Stimulated activated naive CD4-positive, alpha-beta T cell (primary cell): ENCODE results near the gene FAM47E.

Source experiments
- DNase-seq, 6 experiments: peaks; one replicate each; lab custom pipeline; 2025; lab: John Stamatoyannopoulos, UW

The FAM47E gene

DNA sequence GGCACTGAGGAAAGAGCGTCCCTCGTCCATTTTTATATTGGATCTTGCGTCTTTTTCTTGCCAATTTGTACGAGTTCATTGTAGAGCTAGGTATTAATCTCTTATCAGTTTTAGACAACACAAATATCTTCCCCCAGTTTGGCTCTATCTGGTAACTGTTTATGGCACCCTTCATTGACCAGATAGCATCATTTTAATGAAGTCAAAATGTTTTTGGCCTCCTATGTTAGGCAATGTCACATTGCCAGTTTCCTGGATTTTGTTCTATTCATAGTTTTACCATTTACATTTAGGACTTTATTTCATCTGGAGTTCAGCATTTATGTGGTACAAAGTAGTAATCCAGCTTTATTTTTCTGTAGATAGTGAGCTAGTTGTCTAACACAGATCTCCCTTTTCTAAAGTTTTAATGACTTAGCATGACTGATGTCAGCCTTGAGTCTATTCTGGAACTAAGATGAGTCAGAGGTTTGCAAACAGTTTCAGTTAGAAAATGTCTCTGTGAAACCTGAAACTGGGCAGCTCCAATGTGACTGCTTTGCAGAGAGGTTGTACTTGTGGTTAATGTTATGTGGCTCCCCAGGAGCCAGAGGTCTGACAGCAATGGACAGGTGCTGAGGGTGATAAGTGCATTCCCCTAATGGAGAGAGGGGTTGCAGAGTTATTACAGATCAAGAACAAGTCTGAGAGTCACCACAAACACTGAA lies 49.7 kb downstream of the FAM47E start:
- no peak for DNase-seq

DNA sequence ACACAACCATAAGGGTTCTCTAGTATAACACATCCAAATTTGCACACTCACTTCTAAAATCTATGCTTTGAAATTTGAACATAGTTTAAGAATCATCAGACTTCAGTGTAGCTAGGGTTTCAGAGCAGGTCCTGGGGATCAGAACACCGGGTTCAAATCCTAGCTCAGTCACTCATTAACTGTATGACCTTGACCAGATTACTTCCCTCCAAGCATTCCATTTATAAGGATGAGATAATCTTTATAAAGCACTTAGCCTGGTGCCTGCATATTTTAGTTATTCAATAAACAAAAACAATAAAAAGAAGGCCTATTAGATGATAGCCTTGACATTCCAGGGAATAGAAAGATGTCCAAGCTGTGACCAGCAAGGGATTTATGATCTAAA lies 50.2 kb downstream of the FAM47E start:
- DNase-seq: no peak

DNA sequence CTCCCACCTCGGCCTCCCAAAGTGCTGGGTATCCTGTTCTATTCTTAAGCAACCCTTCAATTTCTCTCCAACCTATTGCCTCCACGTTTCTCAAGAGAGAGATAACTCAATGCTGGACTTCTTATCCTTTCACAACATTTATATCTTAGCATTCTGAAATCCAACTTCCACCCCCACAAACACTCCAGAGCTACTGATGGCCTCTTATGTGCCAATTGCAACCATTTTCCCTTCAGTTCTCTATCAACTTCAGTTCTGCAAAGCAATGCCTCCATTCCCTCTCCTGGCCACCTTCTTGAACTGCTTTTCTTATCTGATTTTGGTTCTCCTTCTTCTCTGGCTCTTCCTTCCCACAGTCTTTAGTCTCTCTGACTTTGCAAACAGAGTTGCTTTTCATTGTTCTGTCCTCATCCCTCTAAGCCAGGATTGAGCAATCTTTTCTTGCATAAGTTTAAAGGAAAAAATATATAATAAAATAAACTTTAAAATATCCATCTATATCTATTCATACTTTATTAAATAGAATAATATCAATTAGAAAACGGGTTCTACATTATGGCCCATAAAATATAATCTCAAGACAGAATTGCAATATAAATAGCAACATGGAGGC lies 51.4 kb downstream of the FAM47E start:
- DNase-seq: no peak

- DNase-seq: peak in 1 of 6 experiments; percentile 22
Measured at GRCh38 chr4:76305033-76305687, 53.6 kb downstream of the FAM47E start.

GRCh38 chr4:76305971-76306881 lies 54.7 kb downstream of the FAM47E start, which contains the start of gene STBD1:
Gene STBD1, plus strand, starts transcription at chr4:76306733. Its CDS starts 37 bp downstream, at chr4:76306770.
- DNase-seq: peak in 2 of 6 experiments; percentile 30 to 33

GRCh38 chr4:76306882-76307659 lies 55.5 kb downstream of the FAM47E start:
- DNase-seq: peak in 1 of 6 experiments; percentile 15

GRCh38 chr4:76307660-76308014 lies 56.1 kb downstream of the FAM47E start:
- no peak for DNase-seq

- DNase-seq: no peak
Measured at GRCh38 chr4:76308548-76308947, 57.0 kb downstream of the FAM47E start.

DNA sequence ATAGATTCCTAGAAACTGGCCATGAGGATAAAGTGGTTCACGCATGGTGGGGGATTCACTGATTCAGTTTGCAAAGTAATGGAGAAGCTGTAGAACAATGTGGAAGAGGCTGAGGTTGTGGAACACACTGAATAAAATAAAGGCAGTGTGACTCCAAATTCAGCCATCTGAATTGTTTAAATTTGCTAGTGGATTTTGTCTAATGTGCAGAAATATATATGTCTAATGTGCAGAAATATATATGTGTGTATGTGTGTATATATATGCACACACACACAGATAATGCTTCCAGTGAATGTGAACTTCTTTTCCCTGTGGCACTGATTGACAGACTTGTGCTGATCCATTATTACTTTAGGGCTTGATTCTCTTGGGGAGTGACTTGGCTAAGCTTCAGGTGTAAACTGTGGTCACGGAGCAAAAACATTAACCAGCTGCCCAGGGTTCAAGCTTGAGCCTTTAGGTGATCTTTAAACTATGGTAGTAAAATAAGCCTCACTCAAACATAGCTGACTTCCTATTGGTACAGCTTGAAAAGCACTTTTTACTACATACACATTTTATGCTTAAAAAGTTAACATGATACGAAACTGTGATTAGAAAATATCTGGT lies 58.5 kb downstream of the FAM47E start:
- DNase-seq: no peak

DNA sequence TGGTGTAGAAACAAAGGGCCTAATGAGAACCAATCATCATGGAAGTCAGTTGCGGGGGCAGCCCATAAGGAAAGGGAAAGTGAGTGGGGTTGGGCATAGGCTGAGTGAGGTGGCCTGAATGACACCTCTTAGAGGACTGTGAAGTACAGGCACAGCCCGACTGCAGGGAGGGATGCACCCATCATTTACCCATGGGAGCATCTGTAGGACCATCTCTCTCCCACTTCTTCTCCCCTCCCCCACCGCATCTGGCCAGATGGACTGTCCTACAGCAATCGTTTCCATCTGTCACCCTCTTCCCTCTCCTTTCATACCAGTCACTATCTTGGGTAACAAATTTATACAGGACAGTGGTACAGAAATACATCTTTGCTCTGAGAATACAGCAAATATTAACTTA lies 59.2 kb downstream of the FAM47E start:
- no peak for DNase-seq

DNA sequence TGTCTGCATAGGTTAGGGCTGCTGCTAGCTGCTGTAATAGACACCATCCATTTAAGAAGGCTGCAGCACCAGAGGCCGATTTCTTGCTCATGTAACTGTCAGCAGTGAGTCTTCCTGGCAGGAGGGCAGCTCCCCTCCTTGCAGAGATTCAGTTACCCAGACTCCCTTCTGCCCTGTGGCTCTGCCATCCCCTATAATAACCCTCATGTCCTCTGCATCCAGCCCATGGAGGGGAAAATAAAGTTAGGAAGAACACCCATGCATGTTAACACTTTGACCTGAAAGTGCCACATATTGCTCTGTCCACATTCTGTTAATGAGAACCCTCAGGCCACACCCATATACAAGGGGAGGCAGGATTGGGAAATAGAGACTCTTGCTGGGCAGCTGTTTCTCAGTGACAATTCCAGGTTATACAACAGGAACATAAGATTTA lies 60.4 kb downstream of the FAM47E start:
- no peak for DNase-seq

- DNase-seq: no peak
Measured at GRCh38 chr4:76312457-76312856, 60.9 kb downstream of the FAM47E start.

- DNase-seq: no peak
Measured at GRCh38 chr4:76313547-76313946, 62.0 kb downstream of the FAM47E start.

DNA sequence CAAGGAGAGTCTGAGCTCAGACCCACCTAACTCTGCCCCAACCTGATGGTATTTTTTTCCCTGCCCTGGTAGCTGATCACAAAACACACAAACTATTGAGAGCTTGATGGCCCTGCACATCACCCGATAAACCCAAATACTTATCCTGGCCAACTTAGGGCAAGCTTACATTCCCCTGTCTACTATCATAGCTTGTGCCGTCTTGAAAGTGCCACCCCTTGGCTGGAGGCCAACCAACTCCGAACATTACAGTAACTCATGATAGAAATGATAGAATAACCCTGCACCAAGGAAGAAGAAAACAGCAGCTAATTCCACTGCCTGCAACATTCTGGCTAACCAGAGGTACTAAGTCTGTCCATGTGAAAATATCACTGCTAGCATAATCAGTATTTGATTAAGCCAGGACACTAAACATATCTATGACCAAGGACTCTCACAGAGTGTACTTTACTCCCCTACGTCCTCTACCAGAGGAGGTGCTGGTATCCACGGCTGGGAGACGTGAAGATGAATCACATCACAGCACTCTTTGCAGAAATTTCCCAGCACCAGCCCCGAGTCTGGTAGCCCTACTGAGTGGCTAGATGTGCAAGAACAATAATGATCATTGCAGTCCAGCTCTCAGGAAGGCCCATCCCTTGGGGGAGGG lies 63.9 kb downstream of the FAM47E start:
- DNase-seq: no peak

DNA sequence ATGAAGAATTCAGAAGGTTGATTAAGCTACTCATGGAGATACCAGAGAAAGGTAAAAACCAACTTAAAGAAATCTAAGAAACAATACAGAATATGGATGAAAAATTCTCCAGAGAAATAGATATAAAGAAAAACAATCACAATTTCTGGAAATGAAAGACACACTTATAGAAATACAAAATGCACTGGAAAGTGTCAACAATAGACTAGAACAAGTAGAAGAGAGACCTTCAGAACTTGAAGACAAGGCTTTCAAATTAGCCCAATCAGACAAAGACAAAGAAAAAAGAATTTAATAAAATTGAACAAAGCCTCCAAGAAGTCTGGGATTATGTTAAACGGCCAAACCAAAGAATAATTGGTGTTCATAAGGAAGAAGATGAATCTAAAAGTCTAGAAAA lies 64.6 kb downstream of the FAM47E start:
- no peak for DNase-seq

GRCh38 chr4:76322236-76322635 lies 70.7 kb downstream of the FAM47E start:
- DNase-seq: no peak

GRCh38 chr4:76325072-76325471 lies 73.6 kb downstream of the FAM47E start:
- no peak for DNase-seq

DNA sequence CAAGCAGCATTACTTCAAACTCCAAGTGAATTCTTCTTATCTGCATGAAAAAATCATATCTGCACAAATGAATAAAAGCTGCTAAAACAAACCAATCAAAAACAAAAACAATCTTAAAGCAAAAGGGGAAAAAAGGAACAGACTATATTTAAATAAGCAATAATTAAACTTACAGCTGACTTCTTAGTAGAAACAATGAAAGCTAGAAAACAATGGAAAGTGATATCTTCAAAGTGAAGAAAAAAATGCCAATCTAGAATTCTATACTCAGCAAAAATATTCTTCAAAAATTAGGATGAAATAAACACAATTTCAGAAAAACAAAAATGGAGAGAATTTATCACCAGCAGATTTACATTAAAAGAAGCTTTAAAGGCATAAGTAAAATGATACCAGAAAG lies 75.0 kb downstream of the FAM47E start:
- no peak for DNase-seq
